Subcutaneous adipose tissue (tissue), 4 donors: ENCODE results near the gene PFKFB3. TPM values are rescaled to one million over a fixed set of nuclear protein-coding genes. Genes with fewer than 3 reads are reported as not detected.

ENCODE experiments used
- total RNA-seq, 4 donors: library from RNA; depleted of rRNA; stranded (reverse); fragments of >200 nt; gene quantifications; one replicate each; pipeline ENCODE4 v1.1.0, GENCODE V29; 2016
- TF ChIP-seq, protein P1 (sequence below): fragments of 450-650 bp; IDR thresholded peaks from one replicate; pipeline ENCODE4 v1.5.1; 2016; ENCODE audit warnings: low read depth, mild to moderate bottlenecking, control low read depth, antibody characterized with exemption, moderate library complexity

The PFKFB3 gene
- total RNA-seq, 4 donors from 2014 or later: 383 to 1,460 (median 500) TPM

DNA sequence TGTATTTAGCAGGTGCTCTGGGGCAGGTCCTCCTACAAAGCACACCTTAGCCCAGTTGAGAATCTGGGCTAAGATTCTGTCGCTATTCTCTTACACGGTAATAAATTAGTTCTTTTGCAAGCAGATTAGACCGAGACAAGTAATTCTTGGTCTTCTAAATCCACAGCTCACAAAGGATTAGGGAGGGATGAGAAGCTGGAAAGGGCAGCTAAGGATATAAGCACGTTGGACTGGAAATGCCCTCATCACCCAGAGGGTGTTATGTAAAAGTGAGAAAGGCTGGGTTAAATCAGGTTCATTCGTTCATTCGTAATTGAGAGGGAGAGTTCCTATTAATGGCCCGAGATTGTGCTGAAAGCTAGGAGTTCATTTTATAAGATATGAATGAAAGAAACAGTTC, 41.8 kb downstream of the PFKFB3 start:
- TF ChIP-seq, protein P1, sequence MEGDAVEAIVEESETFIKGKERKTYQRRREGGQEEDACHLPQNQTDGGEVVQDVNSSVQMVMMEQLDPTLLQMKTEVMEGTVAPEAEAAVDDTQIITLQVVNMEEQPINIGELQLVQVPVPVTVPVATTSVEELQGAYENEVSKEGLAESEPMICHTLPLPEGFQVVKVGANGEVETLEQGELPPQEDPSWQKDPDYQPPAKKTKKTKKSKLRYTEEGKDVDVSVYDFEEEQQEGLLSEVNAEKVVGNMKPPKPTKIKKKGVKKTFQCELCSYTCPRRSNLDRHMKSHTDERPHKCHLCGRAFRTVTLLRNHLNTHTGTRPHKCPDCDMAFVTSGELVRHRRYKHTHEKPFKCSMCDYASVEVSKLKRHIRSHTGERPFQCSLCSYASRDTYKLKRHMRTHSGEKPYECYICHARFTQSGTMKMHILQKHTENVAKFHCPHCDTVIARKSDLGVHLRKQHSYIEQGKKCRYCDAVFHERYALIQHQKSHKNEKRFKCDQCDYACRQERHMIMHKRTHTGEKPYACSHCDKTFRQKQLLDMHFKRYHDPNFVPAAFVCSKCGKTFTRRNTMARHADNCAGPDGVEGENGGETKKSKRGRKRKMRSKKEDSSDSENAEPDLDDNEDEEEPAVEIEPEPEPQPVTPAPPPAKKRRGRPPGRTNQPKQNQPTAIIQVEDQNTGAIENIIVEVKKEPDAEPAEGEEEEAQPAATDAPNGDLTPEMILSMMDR: no peak

DNA sequence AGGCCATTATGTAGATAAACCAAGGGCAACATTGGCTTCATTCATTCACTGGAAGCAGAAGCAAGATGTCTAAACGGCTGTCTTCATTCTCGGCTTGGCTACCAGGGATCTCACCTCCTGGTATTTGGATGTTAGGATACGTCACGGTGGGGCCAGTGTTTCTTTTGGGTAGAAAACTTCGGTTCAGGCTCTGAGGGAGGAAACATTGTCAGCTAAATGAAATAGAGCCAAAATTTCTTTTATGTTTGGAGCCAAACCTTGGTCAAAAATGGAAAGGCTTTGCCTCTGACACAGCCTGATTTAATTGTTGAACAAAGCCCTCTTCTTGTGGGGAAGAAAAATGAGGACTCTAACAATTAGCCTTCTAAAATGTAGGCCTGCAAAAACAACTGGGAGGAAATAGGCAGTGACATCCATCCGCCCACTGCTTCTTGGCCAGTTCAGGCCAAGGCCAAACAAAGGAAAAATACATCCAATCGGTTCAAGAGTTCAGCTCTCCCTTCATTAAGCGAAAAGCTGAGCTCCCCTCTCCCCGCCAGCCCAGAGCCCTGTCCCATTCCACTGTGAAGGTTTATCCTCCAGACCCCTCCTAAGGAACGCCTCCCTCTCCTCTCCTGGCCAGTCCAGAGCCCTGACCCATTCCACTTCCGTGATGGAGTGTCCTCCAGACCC, 44.4 kb downstream of the PFKFB3 start:
- TF ChIP-seq, protein P1: no peak

DNA sequence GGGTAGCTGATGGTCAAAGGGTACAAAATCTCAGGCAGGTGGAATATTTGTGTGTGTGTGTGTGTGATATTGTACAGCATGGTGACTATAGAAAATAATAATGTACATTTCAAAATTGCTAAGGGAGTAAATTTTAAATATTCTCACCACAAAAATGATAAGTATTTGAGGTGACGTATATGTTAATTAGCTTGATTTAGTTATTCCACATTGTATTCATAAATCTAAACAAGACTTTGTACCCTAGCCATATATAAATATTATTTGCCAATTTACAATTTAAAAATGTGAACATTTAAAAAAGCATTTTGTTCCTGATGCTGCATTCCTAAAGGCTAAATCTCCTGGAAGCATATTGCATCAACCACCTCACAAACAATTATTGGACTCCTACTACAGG, 47.0 kb downstream of the PFKFB3 start:
- TF ChIP-seq, protein P1: no peak

DNA sequence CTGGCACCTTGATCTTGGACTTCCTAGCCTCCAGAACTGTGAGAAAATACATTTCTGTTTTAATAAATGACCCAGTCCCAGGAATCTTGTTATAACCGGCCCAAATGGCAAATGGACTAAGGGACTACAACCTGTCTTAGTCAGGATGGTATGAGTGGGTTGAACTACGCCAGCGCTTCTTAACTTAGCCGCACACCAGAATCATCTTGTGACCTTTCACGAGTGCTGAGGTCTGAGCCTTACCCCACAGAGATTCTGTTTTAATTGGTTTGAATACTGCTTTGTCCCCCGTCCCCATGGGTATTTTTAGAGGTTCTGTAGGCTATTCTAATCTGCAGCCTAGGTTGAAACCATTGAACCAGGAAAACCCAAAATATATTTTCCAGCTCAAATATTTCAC, 48.0 kb downstream of the PFKFB3 start:
- TF ChIP-seq, protein P1: no peak

DNA sequence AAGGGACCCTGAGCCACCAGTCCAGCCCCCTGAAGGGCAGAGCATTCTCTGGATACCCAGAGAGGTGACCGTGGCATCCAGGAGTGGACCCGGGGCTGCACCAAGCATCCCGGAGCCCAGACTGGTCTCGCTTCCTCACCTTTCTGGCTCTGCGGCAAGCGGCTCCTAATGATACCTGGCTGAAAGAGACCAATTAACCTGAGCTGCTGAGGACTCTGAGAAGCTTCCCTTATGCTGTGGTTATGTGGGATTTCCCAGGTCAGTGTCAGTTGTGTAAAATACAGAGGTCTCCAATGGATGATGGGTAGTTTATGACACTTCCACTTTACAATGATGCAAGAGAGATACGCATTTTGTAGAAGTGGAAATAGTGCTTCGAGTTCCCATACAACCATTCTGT, 51.5 kb downstream of the PFKFB3 start:
- TF ChIP-seq, protein P1: no peak

DNA sequence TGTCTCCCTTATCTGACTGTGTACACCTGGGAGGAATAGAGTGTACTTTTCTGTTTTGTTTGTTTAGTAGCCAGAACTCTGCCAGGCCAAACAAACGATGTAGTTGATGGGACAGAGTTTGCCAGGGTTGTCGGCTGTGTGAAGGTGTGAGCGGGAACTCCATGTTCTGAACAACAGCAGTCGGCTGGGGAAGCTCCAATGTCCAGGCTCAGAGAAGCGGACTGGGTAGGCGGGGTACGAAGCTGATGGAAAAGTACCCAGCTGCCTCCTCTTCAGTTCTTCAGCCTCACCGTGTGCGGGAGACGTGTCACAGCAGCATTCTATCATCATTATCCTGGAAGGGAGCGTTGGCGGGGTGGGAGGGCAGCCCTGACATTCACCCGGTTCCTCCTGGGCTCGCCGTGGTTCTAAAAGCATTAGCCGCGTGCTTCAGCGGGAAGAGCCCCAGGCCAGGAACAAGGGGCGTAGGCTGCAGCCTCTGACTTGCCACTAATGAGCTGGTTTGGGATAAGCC, 52.9 kb downstream of the PFKFB3 start:
- TF ChIP-seq, protein P1: no peak

DNA sequence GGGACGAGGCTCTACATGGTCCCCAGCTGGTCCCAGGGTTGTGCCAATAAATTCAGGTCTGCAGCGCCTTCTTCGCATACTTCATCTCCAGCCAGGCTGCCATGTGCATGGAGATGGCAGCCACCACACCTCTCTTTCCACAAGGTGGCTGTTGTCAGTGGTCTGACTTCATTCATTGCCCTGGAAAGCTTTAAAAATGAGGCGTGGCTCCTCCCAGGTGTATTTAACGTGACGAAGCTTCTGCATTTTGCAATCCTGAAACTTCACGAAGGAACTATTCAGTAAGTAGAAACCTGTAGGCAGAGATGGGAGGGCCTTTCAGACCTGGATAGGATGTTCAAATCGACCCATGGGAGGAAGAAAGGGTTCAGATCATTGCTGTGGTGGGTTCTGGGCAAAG, 53.7 kb downstream of the PFKFB3 start:
- TF ChIP-seq, protein P1: no peak
